Gastroesophageal sphincter (tissue), 4 donors: ENCODE measurements around the gene SLC30A2. TPM values are rescaled to one million over a fixed set of nuclear protein-coding genes. Genes with fewer than 3 reads are reported as not detected.

Experiments
- ATAC-seq: fragments of 150-250 bp; one replicate; pipeline ENCODE4 v1.9.1; 2016; ENCODE audit warnings: mild to moderate bottlenecking, moderate library complexity
- H3K27ac ChIP-seq, 4 donors: fragments of 200-600 bp; sonication (generic) in 3 of 4; 1 replicate in 3 of 4; 2 replicates in 1 of 4; pipeline ENCODE4 v1.5.1; 2016 to 2019
- H3K27me3 ChIP-seq: fragments of 200-600 bp; sonication (generic); one replicate; pipeline ENCODE4 v1.5.1; 2019
- H3K36me3 ChIP-seq, 2 donors: fragments of 200-600 bp; sonication (generic); one replicate each; pipeline ENCODE4 v1.5.1; 2019; ENCODE audit warnings: control low read depth in 1 of 2
- H3K4me1 ChIP-seq, 3 donors: fragments of 200-600 bp; sonication (generic); 1 replicate in 2 of 3; 2 replicates in 1 of 3; pipeline ENCODE4 v1.5.1; 2016 to 2019; ENCODE audit warnings: control low read depth in 2 of 3
- H3K4me3 ChIP-seq, 2 donors: fragments of 200-600 bp; sonication (generic); one replicate each; pipeline ENCODE4 v1.5.1; 2019; ENCODE audit warnings: mild to moderate bottlenecking in 1 of 2, moderate library complexity in 1 of 2
- H3K9me3 ChIP-seq, 3 donors: fragments of 200-600 bp; sonication (generic); one replicate each; pipeline ENCODE4 v1.5.1; 2017 to 2019; ENCODE audit warnings: control low read depth in 2 of 3
- EP300 ChIP-seq: sonication (generic); formaldehyde crosslinking; IDR thresholded peaks from one replicate; pipeline ENCODE4 v1.6.1; 2017; ENCODE audit warnings: antibody characterized with exemption, mild to moderate bottlenecking
- POLR2A ChIP-seq, 2 donors: fragments of 450-650 bp; IDR thresholded peaks; one replicate each; pipeline ENCODE4 v1.6.1; 2017; ENCODE audit warnings: antibody characterized with exemption in 2 of 2, mild to moderate bottlenecking in 2 of 2, moderate library complexity in 1 of 2
- POLR2AphosphoS5 ChIP-seq: sonication (generic); formaldehyde crosslinking; IDR thresholded peaks from one replicate; pipeline ENCODE4 v1.6.1; 2017; ENCODE audit warnings: antibody characterized with exemption
- WGBS, 2 donors: methylation state at CpG; one replicate each; pipeline ENCODE4 v1.1.5; 2018; ENCODE audit warnings: low coverage in 1 of 2; 5-methylcytosine and 5-hydroxymethylcytosine counted together
- total RNA-seq, 4 donors: library from RNA; depleted of rRNA; stranded (reverse); fragments of >200 nt; gene quantifications; one replicate each; pipeline ENCODE4 v1.1.0, GENCODE V29; 2016
- TF ChIP-seq, protein P1 (sequence below), 4 experiments: fragments of 200-600 bp in 2 of 4; fragments of 450-650 bp in 2 of 4; sonication (generic) in 1 of 4; IDR thresholded peaks; one replicate each; pipeline ENCODE4 v1.5.1; 2017 to 2019; ENCODE audit warnings: antibody characterized with exemption in 4 of 4, mild to moderate bottlenecking in 2 of 4, moderate library complexity in 2 of 4

Gene SLC30A2
- total RNA-seq, 4 donors from 2014 or later = not detected

- no peak for ATAC-seq
- H3K9me3 ChIP-seq = no peaks in the 10 kb centered on the region
- no peaks in the 10 kb centered on the region for H3K36me3 ChIP-seq
- no peak overlapping the region for H3K27ac ChIP-seq
- no peak overlapping the region for H3K4me3 ChIP-seq
- 81 to 89% methylated on average over 3 of the region's 3 CpGs for WGBS, 2 donors
- H3K27me3 ChIP-seq = peaks cover 80% of the 10 kb centered on the region
- TF ChIP-seq EP300 = no peak
- TF ChIP-seq, protein P1, sequence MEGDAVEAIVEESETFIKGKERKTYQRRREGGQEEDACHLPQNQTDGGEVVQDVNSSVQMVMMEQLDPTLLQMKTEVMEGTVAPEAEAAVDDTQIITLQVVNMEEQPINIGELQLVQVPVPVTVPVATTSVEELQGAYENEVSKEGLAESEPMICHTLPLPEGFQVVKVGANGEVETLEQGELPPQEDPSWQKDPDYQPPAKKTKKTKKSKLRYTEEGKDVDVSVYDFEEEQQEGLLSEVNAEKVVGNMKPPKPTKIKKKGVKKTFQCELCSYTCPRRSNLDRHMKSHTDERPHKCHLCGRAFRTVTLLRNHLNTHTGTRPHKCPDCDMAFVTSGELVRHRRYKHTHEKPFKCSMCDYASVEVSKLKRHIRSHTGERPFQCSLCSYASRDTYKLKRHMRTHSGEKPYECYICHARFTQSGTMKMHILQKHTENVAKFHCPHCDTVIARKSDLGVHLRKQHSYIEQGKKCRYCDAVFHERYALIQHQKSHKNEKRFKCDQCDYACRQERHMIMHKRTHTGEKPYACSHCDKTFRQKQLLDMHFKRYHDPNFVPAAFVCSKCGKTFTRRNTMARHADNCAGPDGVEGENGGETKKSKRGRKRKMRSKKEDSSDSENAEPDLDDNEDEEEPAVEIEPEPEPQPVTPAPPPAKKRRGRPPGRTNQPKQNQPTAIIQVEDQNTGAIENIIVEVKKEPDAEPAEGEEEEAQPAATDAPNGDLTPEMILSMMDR (IDR thresholded peaks at IDR 0.05) = no peak
- TF ChIP-seq POLR2AphosphoS5 = no peak
- no peak for TF ChIP-seq POLR2A (IDR thresholded peaks at IDR 0.05)
- H3K4me1 ChIP-seq = peaks cover 0 to 16% (median 0%) of the 10 kb centered on the region in 3 donors
These were observed 45.0 kb upstream of the SLC30A2 start for GRCh38 chr1:26090893-26091292.

GRCh38 chr1:26089125-26089524 lies 43.2 kb upstream of the SLC30A2 start:
- Histone ChIP-seq H3K36me3 (no peaks in the 10 kb centered on the region), H3K4me3 (no peak overlapping the region), H3K9me3 (no peaks in the 10 kb centered on the region), H3K4me1 (peaks cover 0 to 6% (median 0%) of the 10 kb centered on the region in 3 donors), H3K27ac (no peak overlapping the region), H3K27me3 (peaks cover 83% of the 10 kb centered on the region)
- 88 to 100% methylated on average over 3 of the region's 3 CpGs for WGBS, 2 donors
- no peak for TF ChIP-seq POLR2AphosphoS5
- no peak for TF ChIP-seq EP300
- ATAC-seq = no peak

- Histone ChIP-seq H3K4me3 (no peak overlapping the region), H3K9me3 (no peaks in the 10 kb centered on the region), H3K4me1 (no peaks in the 10 kb centered on the region), H3K27ac (no peak overlapping the region), H3K36me3 (no peaks in the 10 kb centered on the region), H3K27me3 (peaks cover 46% of the 10 kb centered on the region)
- TF ChIP-seq EP300 = no peak
- no peak for TF ChIP-seq POLR2A (IDR thresholded peaks at IDR 0.05)
- no peak for TF ChIP-seq POLR2AphosphoS5
- TF ChIP-seq, protein P1 (IDR thresholded peaks at IDR 0.05) = no peak
- 79 to 89% methylated on average over 2 of the region's 2 CpGs for WGBS, 2 donors
- ATAC-seq = no peak
These were observed 38.9 kb upstream of the SLC30A2 start for GRCh38 chr1:26084844-26085243.

- TF ChIP-seq POLR2AphosphoS5 (no peak), EP300 (no peak), POLR2A (IDR thresholded peaks at IDR 0.05) (no peak)
- TF ChIP-seq, protein P1 (IDR thresholded peaks at IDR 0.05) = no peak
- H3K27me3 ChIP-seq = peaks cover 45% of the 10 kb centered on the region
- H3K9me3 ChIP-seq = no peaks in the 10 kb centered on the region
- WGBS, 2 donors = 17 to 57% methylated on average over 1 to 2 of the region's 2 CpGs
- no peak overlapping the region for H3K27ac ChIP-seq
- no peaks in the 10 kb centered on the region for H3K4me1 ChIP-seq
- ATAC-seq = no peak
- H3K36me3 ChIP-seq = no peaks in the 10 kb centered on the region
- H3K4me3 ChIP-seq = no peak overlapping the region
These were observed 38.2 kb upstream of the SLC30A2 start for GRCh38 chr1:26084091-26084561.

DNA sequence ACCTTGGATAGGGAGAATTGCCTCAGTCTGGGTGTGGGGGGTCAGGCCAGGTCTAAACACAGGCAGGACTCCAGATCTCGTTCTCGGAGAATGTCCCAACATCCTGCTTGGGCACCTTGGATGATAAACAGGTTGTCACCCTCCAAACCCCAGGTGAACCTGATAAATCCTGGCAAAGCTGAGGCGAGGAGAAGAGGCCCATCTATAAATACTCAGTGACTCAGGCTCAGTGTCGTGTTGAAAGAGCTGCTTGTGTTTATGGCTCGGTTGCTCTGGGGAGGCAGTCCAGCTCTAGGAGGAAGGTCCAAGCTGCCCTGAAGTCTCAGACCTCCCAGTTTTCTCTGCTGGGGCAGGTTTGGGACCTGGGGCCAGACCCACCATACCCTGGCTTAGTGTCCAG lies 37.3 kb upstream of the SLC30A2 start:
- Histone ChIP-seq H3K27ac (no peak overlapping the region), H3K4me3 (no peak overlapping the region), H3K27me3 (peaks cover 45% of the 10 kb centered on the region), H3K36me3 (no peaks in the 10 kb centered on the region), H3K9me3 (no peaks in the 10 kb centered on the region), H3K4me1 (no peaks in the 10 kb centered on the region)
- WGBS, 2 donors = 55% methylated on average over 2 of the region's 5 CpGs; no CpG with 5 or more reads in 1 of the 2 donors
- no peak for ATAC-seq
- TF ChIP-seq, protein P1 (IDR thresholded peaks at IDR 0.05) = no peak
- TF ChIP-seq EP300 = no peak
- no peak for TF ChIP-seq POLR2A (IDR thresholded peaks at IDR 0.05)
- no peak for TF ChIP-seq POLR2AphosphoS5
